Cardiac muscle cell (in vitro differentiated cells and primary cell): ENCODE measurements around the gene ZNF474. TPM values are rescaled to one million over a fixed set of nuclear protein-coding genes. Genes with fewer than 3 reads are reported as not detected.

ENCODE experiments used
- DNase-seq, 2 donors: peaks; one replicate each; pipeline versions ENCODE4 v3.0.0 to v3.0.0-alpha.2; 2010 to 2017; ENCODE audit warnings: low read depth in 1 of 2, low spot score in 1 of 2
- H3K27ac ChIP-seq: fragments of 200-600 bp; sonication (generic); 2 replicates; pipeline ENCODE4 v1.5.1; 2016
- H3K27me3 ChIP-seq: fragments of 200-600 bp; sonication (generic); 2 replicates; pipeline ENCODE4 v1.6.0; 2016; ENCODE audit warnings: control low read depth
- H3K36me3 ChIP-seq: fragments of 200-600 bp; sonication (generic); 2 replicates; pipeline ENCODE4 v1.5.1; 2016; ENCODE audit warnings: control low read depth
- H3K4me1 ChIP-seq: fragments of 200-600 bp; sonication (generic); 2 replicates; pipeline ENCODE4 v1.8.1; 2017; ENCODE audit warnings: low read depth, mild to moderate bottlenecking, mixed run types
- H3K4me3 ChIP-seq: fragments of 200-600 bp; sonication (generic); 2 replicates; pipeline ENCODE4 v1.5.1; 2016; ENCODE audit warnings: mild to moderate bottlenecking
- H3K9me3 ChIP-seq: fragments of 200-600 bp; sonication (generic); 2 replicates; pipeline ENCODE4 v1.5.1; 2017; ENCODE audit warnings: low read depth, mild to moderate bottlenecking, control low read depth
- CTCF ChIP-seq: IDR thresholded peaks from 2 replicates; pipeline ENCODE4 v1.5.1; 2012; ENCODE audit warnings: low read depth, mild to moderate bottlenecking, low read length
- polyA plus RNA-seq: library from polyadenylated mRNA; unstranded; fragments of >200 nt; fragmentation: Nextera tagmentation; extraction: Ambion mirVana; gene quantifications from 2 replicates; pipeline ENCODE4 v1.2.1, GENCODE V29; 2016
- total RNA-seq: library from RNA; depleted of rRNA; stranded (reverse); fragments of >200 nt; gene quantifications from 2 replicates; pipeline ENCODE4 v1.2.3, GENCODE V29; 2016

Gene ZNF474
- total and polyA plus RNA-seq, 2 experiments from 2014 or later, result not detected

GRCh38 chr5:122138356-122138755 is 9.0 kb downstream of the ZNF474 start:
- Histone ChIP-seq H3K27me3 (no peaks in the 10 kb centered on the region), H3K27ac (no peak overlapping the region), H3K4me1 (no peaks in the 10 kb centered on the region), H3K9me3 (no peaks in the 10 kb centered on the region), H3K4me3 (no peak overlapping the region), H3K36me3 (no peaks in the 10 kb centered on the region)
- TF ChIP-seq CTCF, result no peak
- DNase-seq, result no peak

GRCh38 chr5:122140900-122141299 is 11.6 kb downstream of the ZNF474 start:
- Histone ChIP-seq H3K9me3 (no peaks in the 10 kb centered on the region), H3K27me3 (no peaks in the 10 kb centered on the region), H3K4me3 (no peak overlapping the region), H3K4me1 (no peaks in the 10 kb centered on the region), H3K36me3 (no peaks in the 10 kb centered on the region), H3K27ac (no peak overlapping the region)
- DNase-seq, result no peak
- no peak for TF ChIP-seq CTCF

GRCh38 chr5:122141751-122142150 is 12.4 kb downstream of the ZNF474 start:
- no peak for DNase-seq
- Histone ChIP-seq H3K36me3 (no peaks in the 10 kb centered on the region), H3K4me1 (no peaks in the 10 kb centered on the region), H3K4me3 (no peak overlapping the region), H3K27me3 (no peaks in the 10 kb centered on the region), H3K9me3 (no peaks in the 10 kb centered on the region), H3K27ac (no peak overlapping the region)
- no peak for TF ChIP-seq CTCF

- Histone ChIP-seq H3K27me3 (no peaks in the 10 kb centered on the region), H3K4me1 (no peaks in the 10 kb centered on the region), H3K4me3 (no peak overlapping the region), H3K36me3 (no peaks in the 10 kb centered on the region), H3K27ac (no peak overlapping the region), H3K9me3 (no peaks in the 10 kb centered on the region)
- no peak for DNase-seq
- TF ChIP-seq CTCF, result no peak
Measured at GRCh38 chr5:122142480-122143164, 13.3 kb downstream of the ZNF474 start.

GRCh38 chr5:122144236-122144635 is 14.9 kb downstream of the ZNF474 start:
- no peak overlapping the region for H3K27ac ChIP-seq

More at GRCh38 chr5:122144236-122144635, 14.9 kb downstream of the ZNF474 start:
- no peaks in the 10 kb centered on the region for H3K9me3 ChIP-seq
- no peak overlapping the region for H3K4me3 ChIP-seq
- TF ChIP-seq CTCF, result no peak
- DNase-seq, result no peak
- no peaks in the 10 kb centered on the region for H3K4me1 ChIP-seq
- H3K27me3 ChIP-seq, result no peaks in the 10 kb centered on the region
- H3K36me3 ChIP-seq, result no peaks in the 10 kb centered on the region
